ENCODE results near the gene UBL7. TPM values are rescaled to one million over a fixed set of nuclear protein-coding genes. Genes with fewer than 3 reads are reported as not detected.

Gene UBL7
- total and polyA plus RNA-seq, 2 donors, result 15.5 to 52.4 TPM

DNA sequence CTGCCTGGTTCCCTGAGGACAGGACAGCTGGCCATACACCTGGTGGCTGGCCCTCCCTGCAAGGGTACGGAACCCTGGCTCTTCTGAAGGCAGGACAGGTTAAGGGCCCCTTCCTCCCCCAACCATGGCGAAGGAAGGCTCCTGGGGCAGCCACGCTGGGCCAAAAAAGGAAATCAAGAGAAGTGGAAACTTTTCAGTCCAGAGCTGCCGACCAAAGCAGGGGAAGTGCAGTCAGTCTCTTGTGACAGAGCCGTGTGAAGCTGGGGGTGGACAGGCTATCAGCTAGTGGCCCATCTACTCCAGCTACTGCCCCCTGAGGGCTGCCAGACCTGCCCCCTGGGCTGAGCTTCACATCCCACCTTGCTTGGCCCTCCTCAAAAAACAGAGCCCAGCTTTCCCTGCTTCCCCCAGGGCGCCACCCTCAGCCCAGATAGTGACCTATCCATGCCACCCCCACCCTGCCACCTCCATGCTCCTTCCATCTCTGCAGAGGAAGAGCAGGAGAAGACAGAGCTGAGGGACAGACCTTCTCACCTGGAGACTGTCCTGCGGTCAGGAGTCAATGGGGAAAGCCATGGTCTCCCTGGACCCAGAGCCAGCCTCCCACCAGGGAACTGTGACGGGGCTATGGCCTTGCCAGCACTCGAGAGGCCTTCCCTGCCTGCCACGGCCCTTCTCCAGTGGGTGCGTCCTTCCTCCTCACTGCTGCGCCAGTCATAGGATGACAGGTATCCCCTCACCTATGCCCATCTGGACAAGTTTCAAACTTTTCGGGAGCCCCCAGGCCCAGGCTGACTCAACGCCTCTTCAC, 31.8 kb downstream of the UBL7 start:
- 91% methylated on average over 14 of the region's 14 CpGs for WGBS
- Histone ChIP-seq H3K4me1 (ENCODE audit: insufficient read depth) (no peaks in the 10 kb centered on the region), H3K4me3 (ENCODE audit: low read depth, low read length) (no peak overlapping the region), H3K36me3 (ENCODE audit: insufficient read depth) (no peaks in the 10 kb centered on the region), H3K27ac (ENCODE audit: low read depth) (no peak overlapping the region)
- no peak for DNase-seq (ENCODE audit: extremely low spot score)

DNA sequence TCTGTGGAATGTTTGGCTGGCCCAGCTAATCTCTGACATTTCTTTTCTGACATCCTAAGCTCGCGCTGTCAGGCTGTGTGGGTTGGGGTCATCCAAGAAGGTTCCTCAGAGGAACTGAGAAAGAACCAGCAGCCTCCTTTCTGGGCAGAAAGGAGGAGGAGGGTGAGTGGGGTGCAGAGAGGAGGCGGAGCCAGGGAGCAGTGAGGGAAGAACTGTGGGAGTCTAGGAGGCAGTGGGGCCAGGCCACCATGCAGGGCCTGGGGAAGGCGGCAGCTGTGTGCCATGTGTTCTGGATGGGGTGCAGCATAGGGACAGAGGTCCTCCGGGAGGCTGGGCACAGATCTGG, 32.5 kb downstream of the UBL7 start:
- DNase-seq (ENCODE audit: extremely low spot score), result no peak
- H3K36me3 ChIP-seq (ENCODE audit: insufficient read depth), result no peaks in the 10 kb centered on the region
- H3K27ac ChIP-seq (ENCODE audit: low read depth), result no peak overlapping the region
- 85% methylated on average over 5 of the region's 5 CpGs for WGBS
- no peak overlapping the region for H3K4me3 ChIP-seq (ENCODE audit: low read depth, low read length)
- H3K4me1 ChIP-seq (ENCODE audit: insufficient read depth), result no peaks in the 10 kb centered on the region

DNA sequence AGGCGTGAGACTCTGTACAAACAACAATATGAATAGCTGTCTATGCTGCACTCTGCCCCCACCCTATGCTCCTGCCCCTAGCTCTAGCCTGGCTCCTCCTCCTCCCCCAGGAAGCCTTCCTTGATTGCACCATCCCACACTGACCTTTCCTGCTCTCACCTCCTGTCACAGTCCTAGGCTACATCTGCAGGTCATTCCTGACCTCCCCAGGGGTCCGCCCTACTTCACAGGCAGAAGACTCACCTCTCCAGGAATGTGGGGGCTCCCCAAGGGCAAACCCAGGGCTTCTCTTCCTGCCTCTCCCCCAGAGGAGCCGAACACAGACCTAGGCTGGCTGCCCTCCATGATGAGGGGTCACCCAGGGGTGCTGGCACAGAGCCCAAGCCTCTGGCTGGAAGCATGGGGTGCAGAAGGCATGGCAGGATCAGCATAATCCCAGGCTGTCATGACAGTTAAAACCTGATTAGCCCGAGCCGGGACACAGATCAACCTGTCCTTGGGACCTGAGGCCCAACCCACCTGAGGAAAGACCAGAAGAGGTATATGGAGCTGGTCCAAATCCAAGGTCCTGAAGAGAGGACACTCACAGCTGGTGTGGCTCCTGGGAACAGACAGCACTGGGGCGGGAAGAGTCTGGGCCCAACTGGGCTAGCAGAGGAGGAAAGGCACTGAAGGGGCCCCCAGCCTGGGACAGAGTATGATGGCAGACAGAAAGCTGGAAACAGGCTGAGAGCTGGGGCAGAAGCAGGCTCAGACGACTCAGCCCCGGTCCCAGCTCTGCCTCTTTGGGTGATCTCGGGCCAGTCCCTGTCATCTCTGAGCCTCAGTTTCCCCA, 33.1 kb downstream of the UBL7 start:
- H3K4me1 ChIP-seq (ENCODE audit: insufficient read depth), result no peaks in the 10 kb centered on the region
- no peak overlapping the region for H3K4me3 ChIP-seq (ENCODE audit: low read depth, low read length)
- no peaks in the 10 kb centered on the region for H3K36me3 ChIP-seq (ENCODE audit: insufficient read depth)
- 77% methylated on average over 9 of the region's 9 CpGs for WGBS
- H3K27ac ChIP-seq (ENCODE audit: low read depth), result no peak overlapping the region
- no peak for DNase-seq (ENCODE audit: extremely low spot score)

DNA sequence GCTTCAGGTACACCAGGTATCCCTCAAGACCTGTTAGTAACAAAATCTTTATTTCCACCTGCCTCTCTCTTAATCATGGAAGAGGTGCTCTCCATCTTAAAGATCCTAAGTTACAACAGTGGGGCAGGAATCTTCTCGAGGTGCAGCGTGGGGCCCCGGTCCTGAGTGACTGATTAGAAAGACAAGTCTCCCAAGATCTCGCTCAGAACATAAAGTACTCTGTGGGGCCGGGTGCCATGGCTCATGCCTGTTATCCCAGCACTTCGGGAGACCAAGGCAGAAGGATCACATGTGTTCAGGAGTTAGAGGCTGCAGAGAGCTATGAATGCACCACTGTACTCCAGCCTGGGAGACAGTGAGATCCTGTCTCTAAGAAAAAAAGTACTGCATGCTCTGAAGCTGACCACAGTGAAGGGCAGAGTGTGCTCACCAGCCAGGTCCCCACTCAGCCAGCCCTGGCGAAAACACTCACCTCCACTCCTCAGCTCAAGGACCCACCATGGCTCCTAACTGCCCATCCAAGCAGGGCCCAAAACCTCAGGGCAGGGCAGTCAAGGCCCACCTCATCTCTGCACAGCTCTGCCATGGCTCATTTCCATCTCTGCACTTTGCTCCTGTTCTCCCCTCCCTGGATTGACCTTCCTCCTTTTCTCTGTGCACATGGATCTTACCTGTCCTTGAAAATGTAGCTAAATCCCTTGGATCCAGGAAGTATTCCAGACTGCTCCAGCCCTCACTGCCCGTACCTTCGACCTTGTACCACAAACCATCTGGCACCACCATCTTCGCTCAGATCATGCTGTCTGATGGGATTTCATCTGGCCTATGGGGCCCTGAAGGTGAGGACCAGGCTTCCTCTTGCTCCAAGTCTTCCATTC, 34.3 kb downstream of the UBL7 start:
- H3K4me1 ChIP-seq (ENCODE audit: insufficient read depth), result no peaks in the 10 kb centered on the region
- no peak overlapping the region for H3K4me3 ChIP-seq (ENCODE audit: low read depth, low read length)
- 85% methylated on average over 10 of the region's 10 CpGs for WGBS
- H3K36me3 ChIP-seq (ENCODE audit: insufficient read depth), result no peaks in the 10 kb centered on the region
- no peak for DNase-seq (ENCODE audit: extremely low spot score)
- no peak overlapping the region for H3K27ac ChIP-seq (ENCODE audit: low read depth)

DNA sequence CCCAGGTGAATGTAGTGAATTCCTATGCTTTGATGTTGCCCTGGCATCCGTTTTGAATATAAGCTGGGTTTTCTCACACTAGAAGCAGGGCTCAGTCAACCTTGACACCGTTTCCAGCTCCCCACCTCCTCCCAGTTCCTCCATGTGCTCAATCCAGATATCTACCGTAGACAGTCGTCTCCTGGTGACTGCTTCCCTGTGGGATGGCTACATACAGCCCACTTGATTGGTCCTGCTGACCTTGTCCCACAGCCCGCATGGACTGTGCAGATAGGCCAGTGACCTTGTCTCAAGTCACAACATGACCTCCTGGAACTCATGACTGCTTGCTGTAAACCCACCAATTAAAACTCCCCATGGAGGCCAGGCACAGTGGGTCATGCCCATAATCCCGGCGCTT, 35.3 kb downstream of the UBL7 start:
- no peak overlapping the region for H3K27ac ChIP-seq (ENCODE audit: low read depth)
- H3K4me1 ChIP-seq (ENCODE audit: insufficient read depth), result no peaks in the 10 kb centered on the region
- no peak for DNase-seq (ENCODE audit: extremely low spot score)
- 85% methylated on average over 7 of the region's 7 CpGs for WGBS
- no peaks in the 10 kb centered on the region for H3K36me3 ChIP-seq (ENCODE audit: insufficient read depth)
- H3K4me3 ChIP-seq (ENCODE audit: low read depth, low read length), result no peak overlapping the region

DNA sequence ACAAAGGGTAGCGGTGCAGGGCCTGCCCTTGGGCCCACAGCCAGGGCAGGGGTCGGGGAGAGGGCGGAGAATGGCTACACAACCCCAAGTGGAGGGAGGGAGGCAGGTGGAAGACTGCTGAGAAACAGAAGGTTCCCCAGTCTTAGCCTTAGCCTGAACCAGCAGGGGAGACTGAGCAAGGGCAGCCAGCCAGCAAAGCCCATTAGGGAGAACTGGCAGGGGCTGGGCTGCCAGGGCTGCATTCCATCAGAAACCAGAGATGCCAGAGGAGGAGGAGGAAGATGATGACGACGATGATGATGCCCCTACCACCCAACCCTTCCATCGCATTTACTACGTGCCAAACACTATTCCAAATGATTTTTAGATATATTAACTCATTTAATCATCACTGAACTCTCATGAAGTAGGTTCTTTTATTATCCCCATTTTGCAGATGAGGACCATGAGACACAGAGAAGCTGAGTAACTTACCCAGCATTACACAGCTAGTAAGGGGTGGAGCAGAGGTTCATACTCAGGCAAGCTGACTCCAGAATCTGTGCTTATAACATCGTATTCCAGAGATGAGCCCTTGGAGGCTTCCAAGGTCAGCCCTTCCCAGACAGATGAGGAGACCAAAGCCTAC, 35.9 kb downstream of the UBL7 start:
- Histone ChIP-seq H3K4me3 (ENCODE audit: low read depth, low read length) (no peak overlapping the region), H3K27ac (ENCODE audit: low read depth) (no peak overlapping the region), H3K4me1 (ENCODE audit: insufficient read depth) (no peaks in the 10 kb centered on the region), H3K36me3 (ENCODE audit: insufficient read depth) (no peaks in the 10 kb centered on the region)
- WGBS, result 85% methylated on average over 8 of the region's 8 CpGs
- no peak for DNase-seq (ENCODE audit: extremely low spot score)

DNA sequence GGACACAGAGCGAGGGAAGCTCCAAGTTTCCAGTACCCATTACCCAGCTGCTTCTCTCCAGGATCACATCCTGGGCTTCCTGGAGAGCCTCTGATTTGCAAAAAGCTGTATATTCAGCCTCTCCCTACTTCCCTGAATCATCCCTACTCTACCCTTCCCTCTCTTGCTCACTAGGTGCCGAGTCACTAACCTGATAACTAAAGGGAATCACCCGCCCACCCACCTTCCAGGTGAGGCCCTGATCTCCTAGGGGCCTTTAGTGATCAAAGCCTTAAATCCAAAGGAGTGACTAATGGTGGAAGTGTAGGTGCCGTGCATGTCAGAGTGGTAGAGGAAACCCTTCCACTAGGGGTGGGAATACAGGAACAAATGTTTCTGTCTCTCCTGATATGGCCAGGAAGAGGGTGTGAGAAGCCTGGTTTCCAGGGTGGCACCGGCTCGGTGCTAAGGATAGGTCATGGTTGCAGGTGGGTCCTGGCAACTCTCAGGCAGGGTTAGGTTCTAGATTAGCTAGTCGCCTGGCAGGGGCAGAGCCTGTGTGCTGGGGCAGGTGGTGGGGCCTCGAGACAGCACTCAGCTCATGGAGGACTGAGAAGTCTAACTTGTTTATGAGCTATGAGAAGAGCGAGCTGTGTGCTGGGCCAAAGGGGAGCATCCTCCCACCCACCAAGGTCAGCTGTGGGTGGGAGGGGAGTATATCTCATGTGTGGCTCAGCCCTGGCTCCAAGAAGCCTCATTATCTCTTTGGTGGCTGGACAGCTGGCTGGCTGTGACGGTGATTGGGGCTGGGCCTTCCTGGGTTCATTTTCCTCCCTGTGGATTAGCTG, 37.3 kb downstream of the UBL7 start:
- Histone ChIP-seq H3K4me1 (ENCODE audit: insufficient read depth) (no peaks in the 10 kb centered on the region), H3K4me3 (ENCODE audit: low read depth, low read length) (no peak overlapping the region), H3K36me3 (ENCODE audit: insufficient read depth) (no peaks in the 10 kb centered on the region), H3K27ac (ENCODE audit: low read depth) (no peak overlapping the region)
- WGBS, result 88% methylated on average over 10 of the region's 10 CpGs
- no peak for DNase-seq (ENCODE audit: extremely low spot score)

DNA sequence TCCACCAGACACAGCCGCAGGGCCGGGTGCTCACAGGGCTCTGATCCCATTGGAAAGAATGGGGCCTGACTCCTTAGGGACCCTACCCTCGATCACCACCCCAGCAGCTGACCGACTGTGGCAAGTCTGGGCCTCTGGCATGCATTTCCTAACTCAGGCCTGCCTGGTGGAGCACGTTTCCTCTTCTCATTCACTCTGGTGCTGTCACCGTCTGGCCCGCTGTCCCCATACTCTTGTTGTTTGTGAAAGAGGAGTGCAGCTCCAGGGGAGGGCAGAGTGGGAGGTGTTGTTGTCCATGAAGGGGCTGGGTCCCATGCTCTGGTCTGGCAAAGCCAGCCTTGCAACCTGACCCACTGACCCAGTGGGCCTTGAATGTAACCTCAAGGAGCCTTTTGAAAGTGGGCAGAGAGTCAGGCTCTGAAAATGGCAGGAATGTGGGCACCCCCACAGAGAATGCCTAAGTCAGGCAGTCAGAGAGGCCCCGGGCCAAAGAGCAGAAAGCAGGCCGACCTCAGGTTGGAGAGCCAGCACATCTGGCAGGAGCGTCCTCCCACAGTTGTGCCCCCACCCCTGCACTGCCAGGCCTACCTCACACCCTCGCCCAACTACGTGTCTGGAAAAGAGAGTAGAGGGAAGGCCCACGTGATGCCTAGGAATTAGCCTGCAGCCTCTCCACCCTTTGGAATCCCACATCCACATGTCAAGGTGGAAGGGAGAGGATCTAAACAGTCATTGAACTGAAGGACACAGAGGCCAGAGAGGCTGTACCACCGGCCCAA, 38.1 kb downstream of the UBL7 start:
- H3K36me3 ChIP-seq (ENCODE audit: insufficient read depth), result no peaks in the 10 kb centered on the region
- DNase-seq (ENCODE audit: extremely low spot score), result no peak
- H3K4me1 ChIP-seq (ENCODE audit: insufficient read depth), result no peaks in the 10 kb centered on the region
- WGBS, result 81% methylated on average over 14 of the region's 14 CpGs
- no peak overlapping the region for H3K27ac ChIP-seq (ENCODE audit: low read depth)
- H3K4me3 ChIP-seq (ENCODE audit: low read depth, low read length), result no peak overlapping the region

DNA sequence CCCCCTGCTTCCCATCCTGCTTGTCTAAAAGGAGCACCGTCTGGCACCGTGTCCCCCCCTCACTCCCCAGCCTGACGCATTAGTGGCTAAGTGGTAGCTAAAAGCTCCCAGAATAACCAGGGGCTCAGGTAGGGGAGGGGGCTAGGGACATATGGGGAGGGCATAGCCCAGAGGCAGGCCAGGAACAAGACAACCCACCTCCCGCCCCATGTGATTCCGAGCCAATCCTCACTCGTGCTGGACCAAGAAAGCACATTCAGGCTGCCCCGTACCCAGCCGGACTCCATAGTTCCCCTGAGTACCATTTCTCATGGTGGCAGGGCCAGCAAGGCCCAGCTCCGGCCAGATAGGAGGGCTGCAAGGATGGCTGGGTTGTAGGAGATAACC, 38.7 kb downstream of the UBL7 start:
- H3K4me1 ChIP-seq (ENCODE audit: insufficient read depth), result no peaks in the 10 kb centered on the region
- H3K4me3 ChIP-seq (ENCODE audit: low read depth, low read length), result no peak overlapping the region
- H3K27ac ChIP-seq (ENCODE audit: low read depth), result no peak overlapping the region
- H3K36me3 ChIP-seq (ENCODE audit: insufficient read depth), result no peaks in the 10 kb centered on the region
- DNase-seq (ENCODE audit: extremely low spot score), result no peak
- WGBS, result 81% methylated on average over 9 of the region's 9 CpGs

DNA sequence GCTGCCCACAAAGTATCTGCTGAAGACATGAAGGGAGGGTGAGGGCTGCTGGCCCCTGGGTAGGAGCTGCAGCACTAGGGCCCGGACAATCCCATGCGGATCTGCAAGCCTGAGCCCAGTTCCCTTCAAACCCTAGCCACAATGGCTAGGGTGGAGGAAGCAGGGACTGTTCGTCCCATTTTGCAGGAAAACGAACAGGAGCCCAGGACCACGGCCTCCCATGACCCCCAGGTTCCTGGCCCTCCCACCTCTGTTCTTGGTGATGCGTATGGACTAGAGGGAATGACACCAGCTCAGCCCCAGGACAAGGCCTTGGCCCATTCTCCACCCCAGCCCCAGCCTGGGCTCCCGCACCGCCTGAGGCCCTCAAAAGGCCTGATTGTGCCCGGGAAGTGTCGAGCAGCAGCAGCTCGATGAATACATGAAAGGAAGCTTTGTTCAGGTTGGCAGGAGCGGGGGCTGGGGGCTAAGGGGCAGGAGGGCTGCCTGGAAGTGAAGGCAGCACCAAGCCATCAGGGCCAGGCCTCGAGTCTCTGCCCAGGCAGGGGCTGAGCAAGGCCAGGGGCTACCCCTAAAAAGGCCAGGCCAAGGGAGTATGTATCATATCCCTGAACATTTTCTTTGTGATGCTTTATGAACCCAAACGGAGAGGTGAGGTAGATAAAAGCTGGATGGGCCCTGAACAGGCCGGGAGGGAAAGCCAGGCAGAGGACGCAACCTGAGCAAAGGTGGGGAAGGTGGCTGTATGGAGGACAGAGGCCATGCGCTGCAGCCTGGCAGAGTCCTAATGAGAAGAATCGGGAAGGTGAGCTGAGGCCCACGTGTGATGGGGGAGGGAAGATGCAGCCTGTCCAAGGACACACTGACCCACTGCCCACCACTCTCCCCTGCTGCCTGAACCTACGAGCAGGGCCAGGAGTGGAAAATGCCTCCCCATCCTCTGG, 39.4 kb downstream of the UBL7 start:
- H3K27ac ChIP-seq (ENCODE audit: low read depth), result no peak overlapping the region
- H3K36me3 ChIP-seq (ENCODE audit: insufficient read depth), result no peaks in the 10 kb centered on the region
- no peak for DNase-seq (ENCODE audit: extremely low spot score)
- H3K4me3 ChIP-seq (ENCODE audit: low read depth, low read length), result no peak overlapping the region
- no peaks in the 10 kb centered on the region for H3K4me1 ChIP-seq (ENCODE audit: insufficient read depth)
- 88% methylated on average over 20 of the region's 20 CpGs for WGBS

DNA sequence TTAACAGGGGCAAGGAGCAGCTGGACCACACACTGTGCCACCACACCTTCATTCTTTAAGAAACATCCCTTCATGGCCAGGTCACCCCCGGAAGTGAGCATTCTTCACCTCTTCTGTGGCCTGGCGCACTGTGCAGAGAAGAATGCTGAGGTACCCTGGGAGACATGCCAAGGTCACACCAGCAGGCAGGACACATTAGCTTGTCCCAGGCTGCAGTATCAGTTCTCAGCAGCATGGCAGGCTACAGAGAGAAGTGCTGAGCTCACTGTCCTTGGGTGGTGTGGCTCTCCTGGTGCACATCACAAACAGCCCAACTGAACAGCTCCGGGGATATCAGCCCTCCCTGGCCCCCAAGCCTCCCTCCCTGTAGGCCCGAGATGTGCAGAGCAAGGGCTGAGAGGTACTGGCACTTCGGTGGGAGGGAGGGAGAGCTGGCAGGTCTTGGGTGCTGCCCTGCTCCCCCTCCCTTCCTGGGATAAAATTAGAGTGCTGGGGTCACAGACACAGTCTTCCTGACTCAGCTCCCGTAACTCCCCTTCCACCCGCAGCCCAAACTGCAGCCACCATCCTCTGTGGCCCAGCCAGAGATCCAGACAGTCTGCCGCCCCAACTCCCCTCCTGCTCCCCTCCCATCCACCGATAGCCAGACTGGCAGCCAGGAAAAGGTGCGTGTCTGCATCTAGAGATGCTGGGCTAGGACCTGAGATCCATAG, 40.6 kb downstream of the UBL7 start:
- Histone ChIP-seq H3K27ac (ENCODE audit: low read depth) (no peak overlapping the region), H3K36me3 (ENCODE audit: insufficient read depth) (no peaks in the 10 kb centered on the region), H3K4me3 (ENCODE audit: low read depth, low read length) (no peak overlapping the region), H3K4me1 (ENCODE audit: insufficient read depth) (no peaks in the 10 kb centered on the region)
- DNase-seq (ENCODE audit: extremely low spot score), result no peak
- WGBS, result 73% methylated on average over 10 of the region's 10 CpGs
